ENCODE measurements around the gene COL2A1. TPM values are rescaled to one million over a fixed set of nuclear protein-coding genes. Genes with fewer than 3 reads are reported as not detected.

COL2A1 gene
- total RNA-seq, 1 donor from 2014 or later = 86.4 TPM

DNA sequence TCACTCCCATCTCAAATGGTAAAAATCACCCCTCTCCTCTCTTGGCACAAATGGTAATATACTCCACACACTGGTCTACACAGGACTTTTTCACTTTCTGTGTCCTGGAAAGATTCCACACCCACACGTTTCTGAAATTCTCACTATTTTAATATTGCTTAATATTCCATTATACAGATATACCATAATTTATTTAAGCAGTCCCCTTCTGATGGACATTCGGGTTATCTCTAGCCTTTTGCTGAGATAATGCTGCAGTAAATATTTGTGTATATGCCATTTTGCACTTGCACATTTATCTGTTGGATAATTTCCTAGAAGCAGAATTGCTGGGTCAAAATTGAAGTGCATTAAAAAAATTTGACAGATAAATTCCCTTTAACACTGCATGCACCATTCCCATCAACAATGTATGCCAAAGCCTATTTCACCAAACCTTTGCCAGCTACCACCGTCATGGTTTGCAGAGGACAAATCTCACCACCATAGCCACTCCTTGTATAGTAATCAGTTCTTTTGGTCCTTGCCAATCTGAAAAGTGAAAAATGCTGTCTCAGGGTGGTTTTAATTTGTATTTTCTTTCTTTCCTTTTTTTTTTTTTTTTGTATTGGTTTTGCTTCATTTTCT is 15.5 kb upstream of the COL2A1 start:
- DNase-seq (ENCODE audit: low spot score in 2 of 2, unreplicated experiment in 2 of 2) = no peak
- no peak overlapping the region for H3K4me3 Mint-ChIP-seq
- H3K9me3 Mint-ChIP-seq = no peaks in the 10 kb centered on the region
- TF ChIP-seq, protein P1, sequence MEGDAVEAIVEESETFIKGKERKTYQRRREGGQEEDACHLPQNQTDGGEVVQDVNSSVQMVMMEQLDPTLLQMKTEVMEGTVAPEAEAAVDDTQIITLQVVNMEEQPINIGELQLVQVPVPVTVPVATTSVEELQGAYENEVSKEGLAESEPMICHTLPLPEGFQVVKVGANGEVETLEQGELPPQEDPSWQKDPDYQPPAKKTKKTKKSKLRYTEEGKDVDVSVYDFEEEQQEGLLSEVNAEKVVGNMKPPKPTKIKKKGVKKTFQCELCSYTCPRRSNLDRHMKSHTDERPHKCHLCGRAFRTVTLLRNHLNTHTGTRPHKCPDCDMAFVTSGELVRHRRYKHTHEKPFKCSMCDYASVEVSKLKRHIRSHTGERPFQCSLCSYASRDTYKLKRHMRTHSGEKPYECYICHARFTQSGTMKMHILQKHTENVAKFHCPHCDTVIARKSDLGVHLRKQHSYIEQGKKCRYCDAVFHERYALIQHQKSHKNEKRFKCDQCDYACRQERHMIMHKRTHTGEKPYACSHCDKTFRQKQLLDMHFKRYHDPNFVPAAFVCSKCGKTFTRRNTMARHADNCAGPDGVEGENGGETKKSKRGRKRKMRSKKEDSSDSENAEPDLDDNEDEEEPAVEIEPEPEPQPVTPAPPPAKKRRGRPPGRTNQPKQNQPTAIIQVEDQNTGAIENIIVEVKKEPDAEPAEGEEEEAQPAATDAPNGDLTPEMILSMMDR (IDR thresholded peaks at IDR 0.05; ENCODE audit: unreplicated experiment) = no peak
- H3K27me3 Mint-ChIP-seq (ENCODE audit: low read depth) = peaks cover 15% of the 10 kb centered on the region
- no peak overlapping the region for H3K27ac Mint-ChIP-seq
- H3K36me3 Mint-ChIP-seq = no peaks in the 10 kb centered on the region
- peaks cover 30% of the 10 kb centered on the region for H3K4me1 Mint-ChIP-seq

- H3K4me1 Mint-ChIP-seq = peaks cover 28% of the 10 kb centered on the region
These were observed 14.3 kb upstream of the COL2A1 start for GRCh38 chr12:48018618-48018995.

DNA sequence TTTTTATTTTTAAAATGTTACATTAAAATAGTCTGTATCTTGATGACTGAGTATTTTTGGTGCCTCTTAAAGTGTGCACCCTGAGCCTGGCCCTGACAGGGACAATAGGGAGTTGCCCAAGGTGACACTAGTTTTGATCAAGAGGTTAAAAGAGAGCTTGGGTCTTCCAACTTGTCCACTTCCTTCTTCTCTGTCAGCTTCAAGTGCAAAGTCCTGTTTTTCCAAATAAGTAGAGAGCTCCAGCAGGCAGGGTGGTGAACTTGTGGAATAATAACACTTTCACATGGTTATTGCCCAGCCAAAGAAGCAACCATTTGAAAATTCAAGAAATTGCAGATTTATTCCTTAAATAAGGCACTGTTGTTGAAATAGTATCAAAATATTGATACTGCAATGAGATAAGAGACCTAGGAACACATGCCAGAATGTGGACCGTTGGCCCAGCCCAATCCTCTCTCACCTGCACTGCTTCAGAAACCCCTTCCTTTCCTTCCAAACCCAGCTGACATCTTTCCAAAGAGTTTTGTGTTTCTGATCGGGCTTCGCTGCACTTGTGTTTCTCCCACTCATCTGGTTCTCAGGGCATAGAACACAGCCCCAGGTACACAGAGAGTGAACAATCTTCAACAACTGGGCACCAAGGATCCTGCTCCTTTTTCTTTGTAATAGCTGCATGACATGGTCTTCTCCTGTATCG is 13.8 kb upstream of the COL2A1 start:
- Mint-ChIP-seq H3K36me3 (no peaks in the 10 kb centered on the region), H3K4me3 (no peak overlapping the region), H3K4me1 (peaks cover 22% of the 10 kb centered on the region), H3K27me3 (ENCODE audit: low read depth) (peaks cover 25% of the 10 kb centered on the region), H3K27ac (no peak overlapping the region), H3K9me3 (no peaks in the 10 kb centered on the region)
- TF ChIP-seq, protein P1 (IDR thresholded peaks at IDR 0.05; ENCODE audit: unreplicated experiment) = no peak
- DNase-seq (ENCODE audit: low spot score in 2 of 2, unreplicated experiment in 2 of 2) = no peak

More at GRCh38 chr12:48018618-48018995, 14.3 kb upstream of the COL2A1 start:
- no peak overlapping the region for H3K4me3 Mint-ChIP-seq
- no peak for DNase-seq (ENCODE audit: low spot score in 2 of 2, unreplicated experiment in 2 of 2)
- peaks cover 23% of the 10 kb centered on the region for H3K27me3 Mint-ChIP-seq (ENCODE audit: low read depth)
- no peaks in the 10 kb centered on the region for H3K9me3 Mint-ChIP-seq
- TF ChIP-seq, protein P1 (IDR thresholded peaks at IDR 0.05; ENCODE audit: unreplicated experiment) = no peak
- no peaks in the 10 kb centered on the region for H3K36me3 Mint-ChIP-seq
- no peak overlapping the region for H3K27ac Mint-ChIP-seq

DNA sequence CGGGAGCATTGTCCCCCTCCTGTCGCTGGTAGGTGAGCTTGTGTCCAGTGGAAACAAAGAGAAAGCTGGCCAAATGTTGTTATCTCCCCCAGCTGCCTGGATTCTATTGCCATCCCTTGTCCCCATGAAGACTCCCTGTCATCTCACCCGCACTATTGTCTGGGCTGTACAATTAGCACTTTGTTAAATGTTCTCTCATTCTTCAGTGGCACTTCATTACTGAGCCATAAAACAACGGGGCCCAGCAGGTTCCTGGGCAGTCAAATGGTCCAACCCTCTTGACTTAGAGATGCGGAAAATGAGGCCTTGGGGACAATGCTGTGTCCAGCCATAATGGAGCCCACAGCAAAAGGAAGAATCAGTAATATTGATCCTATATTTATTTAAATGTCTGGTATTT is 13.2 kb upstream of the COL2A1 start:
- TF ChIP-seq, protein P1 (IDR thresholded peaks at IDR 0.05; ENCODE audit: unreplicated experiment) = no peak
- H3K9me3 Mint-ChIP-seq = no peaks in the 10 kb centered on the region
- no peak for DNase-seq (ENCODE audit: low spot score in 2 of 2, unreplicated experiment in 2 of 2)
- H3K4me1 Mint-ChIP-seq = peaks cover 16% of the 10 kb centered on the region
- no peak overlapping the region for H3K4me3 Mint-ChIP-seq
- H3K27ac Mint-ChIP-seq = no peak overlapping the region
- no peaks in the 10 kb centered on the region for H3K36me3 Mint-ChIP-seq
- peaks cover 30% of the 10 kb centered on the region for H3K27me3 Mint-ChIP-seq (ENCODE audit: low read depth)

- no peak for DNase-seq (ENCODE audit: low spot score in 2 of 2, unreplicated experiment in 2 of 2)
- TF ChIP-seq, protein P1 (IDR thresholded peaks at IDR 0.05; ENCODE audit: unreplicated experiment) = no peak
- no peak overlapping the region for H3K27ac Mint-ChIP-seq
- no peaks in the 10 kb centered on the region for H3K36me3 Mint-ChIP-seq
- H3K9me3 Mint-ChIP-seq = no peaks in the 10 kb centered on the region
- H3K4me3 Mint-ChIP-seq = no peak overlapping the region
- H3K4me1 Mint-ChIP-seq = peaks cover 6% of the 10 kb centered on the region
- peaks cover 36% of the 10 kb centered on the region for H3K27me3 Mint-ChIP-seq (ENCODE audit: low read depth)
These were observed 12.2 kb upstream of the COL2A1 start for GRCh38 chr12:48016373-48017020.
